Endothelial cell of umbilical vein (primary cell): ENCODE results near the gene TECPR2.

Experiments used
- EZH2 ChIP-seq: IDR thresholded peaks from 2 replicates; pipeline ENCODE4 v1.6.1; 2012; ENCODE audit warnings: borderline replicate concordance, low read depth, mild to moderate bottlenecking, moderate library complexity, low read length, inconsistent platforms; ENCODE audit not compliant: severe bottlenecking
- TF ChIP-seq, protein P1 (sequence below): IDR thresholded peaks from 2 replicates; pipeline ENCODE4 v1.6.1; 2011; ENCODE audit not compliant: insufficient read depth, insufficient read length
- TF ChIP-seq, protein P2 (sequence below), 2 donors: IDR thresholded peaks; 1 replicate in 1 of 2; 2 replicates in 1 of 2; pipeline ENCODE4 v1.5.1; 2011; ENCODE audit warnings: low read length in 2 of 2, mild to moderate bottlenecking in 2 of 2, moderate library complexity in 2 of 2, control low read depth in 1 of 2, inconsistent platforms in 1 of 2, low read depth in 1 of 2; ENCODE audit not compliant: insufficient read depth in 1 of 2; ENCODE audit errors: extremely low read depth in 1 of 2

DNA sequence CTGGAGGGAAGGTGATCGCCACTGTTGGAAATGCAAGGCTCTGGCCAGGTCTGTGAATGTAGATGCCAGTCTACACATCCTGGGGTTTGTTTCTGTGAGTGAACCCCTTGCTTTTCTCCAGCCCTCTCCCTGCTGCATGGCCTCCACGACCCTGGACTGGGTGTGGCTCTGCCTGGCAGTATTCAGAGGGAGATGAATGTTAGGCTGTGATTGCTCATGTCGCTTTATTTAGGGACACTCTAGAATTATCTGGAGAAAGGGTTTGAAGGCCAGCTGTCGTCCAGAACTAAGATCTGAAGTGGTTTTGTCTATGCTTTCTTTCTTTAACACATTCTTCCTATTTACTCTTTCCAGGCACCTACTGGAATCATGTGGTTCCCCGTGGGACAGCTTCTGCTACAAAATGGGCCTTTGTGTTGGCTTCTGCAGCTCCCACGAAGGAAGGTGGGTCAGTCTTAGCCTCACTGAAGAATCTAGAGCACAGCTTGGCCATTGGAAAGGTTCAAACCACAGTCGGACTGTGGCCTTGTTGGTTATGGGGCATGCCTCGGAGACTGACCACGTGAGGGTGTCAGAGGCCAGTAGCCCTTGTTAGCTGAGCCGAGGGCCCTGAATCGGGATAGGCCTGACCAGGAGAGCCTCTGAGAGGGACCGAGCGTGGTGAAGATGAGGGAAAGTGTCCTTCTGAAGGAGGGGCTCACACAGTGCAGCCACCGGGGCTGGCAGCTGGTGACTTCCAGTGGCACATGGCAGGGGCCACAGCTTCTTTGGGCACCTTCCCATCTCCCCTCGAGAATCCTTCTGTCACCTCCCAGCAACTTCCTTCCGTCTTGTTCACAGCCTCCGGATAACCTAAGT lies 87.7 kb downstream of the TECPR2 start:
- no peak for TF ChIP-seq EZH2
- TF ChIP-seq, protein P1, sequence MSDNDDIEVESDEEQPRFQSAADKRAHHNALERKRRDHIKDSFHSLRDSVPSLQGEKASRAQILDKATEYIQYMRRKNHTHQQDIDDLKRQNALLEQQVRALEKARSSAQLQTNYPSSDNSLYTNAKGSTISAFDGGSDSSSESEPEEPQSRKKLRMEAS, result no peak
- TF ChIP-seq, protein P2, sequence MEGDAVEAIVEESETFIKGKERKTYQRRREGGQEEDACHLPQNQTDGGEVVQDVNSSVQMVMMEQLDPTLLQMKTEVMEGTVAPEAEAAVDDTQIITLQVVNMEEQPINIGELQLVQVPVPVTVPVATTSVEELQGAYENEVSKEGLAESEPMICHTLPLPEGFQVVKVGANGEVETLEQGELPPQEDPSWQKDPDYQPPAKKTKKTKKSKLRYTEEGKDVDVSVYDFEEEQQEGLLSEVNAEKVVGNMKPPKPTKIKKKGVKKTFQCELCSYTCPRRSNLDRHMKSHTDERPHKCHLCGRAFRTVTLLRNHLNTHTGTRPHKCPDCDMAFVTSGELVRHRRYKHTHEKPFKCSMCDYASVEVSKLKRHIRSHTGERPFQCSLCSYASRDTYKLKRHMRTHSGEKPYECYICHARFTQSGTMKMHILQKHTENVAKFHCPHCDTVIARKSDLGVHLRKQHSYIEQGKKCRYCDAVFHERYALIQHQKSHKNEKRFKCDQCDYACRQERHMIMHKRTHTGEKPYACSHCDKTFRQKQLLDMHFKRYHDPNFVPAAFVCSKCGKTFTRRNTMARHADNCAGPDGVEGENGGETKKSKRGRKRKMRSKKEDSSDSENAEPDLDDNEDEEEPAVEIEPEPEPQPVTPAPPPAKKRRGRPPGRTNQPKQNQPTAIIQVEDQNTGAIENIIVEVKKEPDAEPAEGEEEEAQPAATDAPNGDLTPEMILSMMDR (IDR thresholded peaks at IDR 0.05; ENCODE audit: extremely low read depth in 1 of 2, insufficient read depth in 1 of 2, low read depth in 1 of 2, low read length in 2 of 2), result no peak
